C4-2B (cell line): ENCODE results near the gene TRUB2.

Experiments used
- H3K27ac ChIP-seq: fragments of 450-650 bp; 2 replicates; pipeline ENCODE4 v1.5.1; 2017
- ZFX ChIP-seq: fragments of 450-650 bp; IDR thresholded peaks from 2 replicates; pipeline ENCODE4 v1.6.1; 2017
- TF ChIP-seq, protein P1 (sequence below): fragments of 450-650 bp; conservative IDR thresholded peaks from 2 replicates; pipeline ENCODE4 v1.5.1; 2017; ENCODE audit warnings: mild to moderate bottlenecking

TRUB2 gene

GRCh38 chr9:128310461-128310860, 11.8 kb downstream of the TRUB2 start:
- TF ChIP-seq, protein P1, sequence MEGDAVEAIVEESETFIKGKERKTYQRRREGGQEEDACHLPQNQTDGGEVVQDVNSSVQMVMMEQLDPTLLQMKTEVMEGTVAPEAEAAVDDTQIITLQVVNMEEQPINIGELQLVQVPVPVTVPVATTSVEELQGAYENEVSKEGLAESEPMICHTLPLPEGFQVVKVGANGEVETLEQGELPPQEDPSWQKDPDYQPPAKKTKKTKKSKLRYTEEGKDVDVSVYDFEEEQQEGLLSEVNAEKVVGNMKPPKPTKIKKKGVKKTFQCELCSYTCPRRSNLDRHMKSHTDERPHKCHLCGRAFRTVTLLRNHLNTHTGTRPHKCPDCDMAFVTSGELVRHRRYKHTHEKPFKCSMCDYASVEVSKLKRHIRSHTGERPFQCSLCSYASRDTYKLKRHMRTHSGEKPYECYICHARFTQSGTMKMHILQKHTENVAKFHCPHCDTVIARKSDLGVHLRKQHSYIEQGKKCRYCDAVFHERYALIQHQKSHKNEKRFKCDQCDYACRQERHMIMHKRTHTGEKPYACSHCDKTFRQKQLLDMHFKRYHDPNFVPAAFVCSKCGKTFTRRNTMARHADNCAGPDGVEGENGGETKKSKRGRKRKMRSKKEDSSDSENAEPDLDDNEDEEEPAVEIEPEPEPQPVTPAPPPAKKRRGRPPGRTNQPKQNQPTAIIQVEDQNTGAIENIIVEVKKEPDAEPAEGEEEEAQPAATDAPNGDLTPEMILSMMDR = no peak
- TF ChIP-seq ZFX = no peak
- no peak overlapping the region for H3K27ac ChIP-seq

DNA sequence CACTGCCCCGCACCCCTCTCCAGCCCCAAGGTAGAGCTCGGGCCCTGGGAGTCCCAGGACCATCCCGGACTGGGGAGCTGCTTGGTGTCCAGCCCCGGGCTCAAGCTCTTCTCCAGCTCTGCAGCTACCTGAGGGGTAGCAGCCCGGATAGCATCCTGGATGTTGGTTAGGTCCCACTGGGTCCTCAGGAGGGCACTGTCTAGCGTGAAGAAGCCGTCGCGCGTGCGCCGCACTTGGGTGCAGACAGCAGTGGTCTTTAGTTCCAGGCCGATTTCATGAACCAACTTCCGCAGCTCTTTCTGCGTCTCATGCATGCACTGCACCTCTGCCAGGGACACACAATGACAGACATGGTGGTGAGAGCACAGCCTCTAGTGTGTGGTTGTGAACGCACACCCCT, 12.7 kb downstream of the TRUB2 start:
- no peak for TF ChIP-seq ZFX
- TF ChIP-seq, protein P1 = no peak
- H3K27ac ChIP-seq = no peak overlapping the region

GRCh38 chr9:128304971-128305288, 17.3 kb downstream of the TRUB2 start:
- H3K27ac ChIP-seq = no peak overlapping the region
- no peak for TF ChIP-seq ZFX
- TF ChIP-seq, protein P1 = no peak

GRCh38 chr9:128304136-128304970, 17.9 kb downstream of the TRUB2 start:
- H3K27ac ChIP-seq = no peak overlapping the region
- TF ChIP-seq, protein P1 = no peak
- TF ChIP-seq ZFX = no peak

DNA sequence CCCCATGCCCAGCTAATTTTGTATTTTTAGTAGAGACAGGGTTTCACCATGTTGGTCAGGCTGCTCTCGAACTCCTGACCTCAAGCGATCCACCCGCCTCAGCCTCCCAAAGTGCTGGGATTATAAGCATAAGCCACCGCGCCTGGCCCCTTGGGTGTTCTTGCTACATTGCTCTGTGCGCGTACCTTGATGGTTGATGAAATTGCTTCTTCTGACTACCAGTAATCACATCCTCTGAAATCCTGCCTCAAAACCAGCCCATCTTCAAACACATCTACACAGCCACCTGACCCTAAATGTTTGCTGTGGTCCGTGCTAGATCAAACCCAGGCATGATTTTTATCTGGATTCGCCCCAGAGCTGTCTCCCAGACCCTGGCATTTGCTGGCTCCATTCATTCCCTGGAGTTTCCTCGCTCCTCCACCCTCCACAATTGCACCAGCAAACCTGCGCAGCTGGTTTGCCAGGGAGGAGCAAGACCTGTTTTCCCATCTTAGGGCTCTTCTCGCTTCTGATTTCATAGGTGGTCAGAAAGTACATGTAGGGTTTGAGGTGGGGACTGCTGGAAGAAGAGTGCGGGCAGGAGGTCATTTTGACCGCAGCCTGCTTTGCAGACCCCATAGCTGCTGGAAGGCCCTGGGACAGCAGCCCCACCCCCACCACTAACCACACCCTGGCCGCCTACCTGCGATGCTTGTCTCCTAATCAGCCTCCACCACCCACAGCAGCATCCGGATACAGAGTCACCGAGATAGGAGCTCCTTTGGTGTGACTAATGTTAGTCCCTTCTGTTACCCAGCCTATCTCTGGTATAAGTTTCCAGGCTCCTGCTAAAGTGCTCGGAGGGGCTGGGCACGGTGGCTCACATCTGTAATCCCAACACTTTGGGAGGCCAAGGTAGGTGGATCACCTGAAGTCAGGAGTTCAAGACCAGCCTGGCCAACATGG, 23.4 kb downstream of the TRUB2 start:
- no peak overlapping the region for H3K27ac ChIP-seq
- TF ChIP-seq, protein P1 = no peak
- TF ChIP-seq ZFX = no peak

- TF ChIP-seq ZFX = no peak
- H3K27ac ChIP-seq = no peak overlapping the region
Observed at GRCh38 chr9:128297221-128297773, 24.9 kb downstream of the TRUB2 start.

GRCh38 chr9:128296340-128297220, 25.7 kb downstream of the TRUB2 start:
- no peak overlapping the region for H3K27ac ChIP-seq

More at GRCh38 chr9:128296340-128297220, 25.7 kb downstream of the TRUB2 start:
- TF ChIP-seq, protein P1 = no peak
- no peak for TF ChIP-seq ZFX
